Ishikawa (cell line): ENCODE data around the gene LEKR1.

Experiments used
- CEBPB ChIP-seq: IDR thresholded peaks from 2 replicates; pipeline ENCODE4 v1.6.1; 2012
- CREB1 ChIP-seq: IDR thresholded peaks from 2 replicates; pipeline ENCODE4 v1.6.1; 2012; ENCODE audit warnings: low read depth
- EGR1 ChIP-seq: IDR thresholded peaks from 2 replicates; pipeline ENCODE4 v1.6.1; 2012
- EP300 ChIP-seq: IDR thresholded peaks from 2 replicates; pipeline ENCODE4 v1.6.1; 2012; ENCODE audit warnings: borderline replicate concordance
- FOXM1 ChIP-seq: IDR thresholded peaks from 2 replicates; pipeline ENCODE4 v1.6.1; 2012; ENCODE audit warnings: low read depth, borderline replicate concordance
- MAX ChIP-seq: IDR thresholded peaks from 2 replicates; pipeline ENCODE4 v1.6.1; 2012
- NFIC ChIP-seq: IDR thresholded peaks from 2 replicates; pipeline ENCODE4 v1.6.1; 2012
- RAD21 ChIP-seq: IDR thresholded peaks from 2 replicates; pipeline ENCODE4 v1.6.1; 2012; ENCODE audit warnings: low read depth
- REST ChIP-seq: IDR thresholded peaks from 2 replicates; pipeline ENCODE4 v1.6.1; 2012; ENCODE audit warnings: low read depth, mild to moderate bottlenecking
- TAF1 ChIP-seq: IDR thresholded peaks from 2 replicates; pipeline ENCODE4 v1.6.1; 2012; ENCODE audit warnings: low read depth, mild to moderate bottlenecking
- TCF12 ChIP-seq: IDR thresholded peaks from 2 replicates; pipeline ENCODE4 v1.6.1; 2012; ENCODE audit warnings: low read depth
- TEAD4 ChIP-seq: IDR thresholded peaks from 2 replicates; pipeline ENCODE4 v1.6.1; 2012
- USF1 ChIP-seq: IDR thresholded peaks from 2 replicates; pipeline ENCODE4 v1.6.1; 2012
- YY1 ChIP-seq: IDR thresholded peaks from 2 replicates; pipeline ENCODE4 v1.6.1; 2012; ENCODE audit warnings: low read depth
- ZBTB7A ChIP-seq: IDR thresholded peaks from 2 replicates; pipeline ENCODE4 v1.6.1; 2012; ENCODE audit warnings: low read depth

Gene LEKR1

GRCh38 chr3:157087780-157088600 is 261.8 kb downstream of the LEKR1 start:
- no peak for TF ChIP-seq TAF1
- no peak for TF ChIP-seq FOXM1
- no peak for TF ChIP-seq REST
- no peak for TF ChIP-seq CREB1
- TF ChIP-seq EGR1: no peak
- TF ChIP-seq EP300: no peak
- no peak for TF ChIP-seq NFIC
- TF ChIP-seq TEAD4: no peak
- no peak for TF ChIP-seq TCF12

DNA sequence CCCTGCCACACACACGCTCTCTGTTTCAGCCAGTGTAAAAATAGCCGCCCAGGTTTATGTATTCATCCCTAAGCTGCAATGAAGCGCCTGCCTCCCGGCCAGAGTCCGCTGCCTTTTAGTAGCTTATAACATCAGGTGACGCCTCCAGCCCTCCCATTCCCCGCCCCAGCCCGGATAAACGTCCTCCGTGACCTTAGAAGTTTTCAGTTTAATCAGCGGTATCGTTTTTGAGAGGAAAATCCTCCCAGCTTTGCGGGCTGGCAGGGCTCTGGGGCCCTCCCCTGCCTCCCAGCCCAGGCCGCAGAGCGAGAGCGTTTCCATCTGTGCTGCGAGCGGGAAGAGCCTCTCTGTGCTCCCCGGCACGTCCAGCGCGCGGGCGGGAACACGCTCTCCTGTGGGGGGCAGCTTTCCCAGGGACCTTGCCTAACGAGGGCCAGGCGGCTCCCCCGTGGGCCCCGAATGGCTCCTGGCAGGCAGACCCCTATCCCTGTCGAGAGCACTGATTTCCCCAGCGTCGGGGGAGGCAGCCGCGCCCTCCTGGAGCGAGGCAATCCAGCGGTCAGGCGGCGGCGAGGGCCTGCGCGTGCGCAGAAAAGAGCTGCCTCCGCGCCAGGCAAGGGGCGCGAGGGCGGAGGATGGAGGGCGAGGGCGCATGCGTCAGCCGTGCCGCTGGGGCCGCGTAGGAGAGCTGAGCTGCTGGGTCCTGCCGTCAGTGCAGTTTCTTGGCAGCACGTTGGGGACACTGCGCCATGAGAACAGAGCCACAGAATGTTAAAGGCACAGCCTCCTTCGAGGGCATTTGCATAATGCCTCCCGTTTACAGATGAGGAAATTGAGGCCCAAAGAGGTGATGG is 262.7 kb downstream of the LEKR1 start:
- TF ChIP-seq CEBPB (no peak), EGR1 (0 out of 2 replicates have a peak, but pooled peaks have one; percentile 56), TEAD4 (peak; percentile 26; the same call in 1 of the 2 replicates), ZBTB7A (peak; percentile 83; the same call in 1 of the 2 replicates), NFIC (peak; percentile 15; the same call in 1 of the 2 replicates), USF1 (peak; percentile 56), EP300 (no peak), MAX (peak; percentile 94), YY1 (no peak), TAF1 (peak; percentile 69), FOXM1 (no peak), TCF12 (peak; percentile 23; the same call in 1 of the 2 replicates), CREB1 (no peak), REST (no peak), RAD21 (no peak; the same call in 1 of the 2 replicates)

GRCh38 chr3:157089455-157090221 is 263.5 kb downstream of the LEKR1 start:
- no peak for TF ChIP-seq TAF1
- no peak; the same call in 1 of the 2 replicates for TF ChIP-seq RAD21
- TF ChIP-seq TCF12: no peak
- TF ChIP-seq ZBTB7A: no peak
- no peak for TF ChIP-seq NFIC
- TF ChIP-seq FOXM1: no peak
- no peak for TF ChIP-seq EGR1
- no peak for TF ChIP-seq CEBPB
- no peak for TF ChIP-seq EP300
- TF ChIP-seq REST: no peak
- TF ChIP-seq TEAD4: no peak
- no peak for TF ChIP-seq USF1
- no peak for TF ChIP-seq YY1
- TF ChIP-seq CREB1: no peak
- TF ChIP-seq MAX: no peak
